Measurements from ENCODE around the gene VGLL1. TPM values are rescaled to one million over a fixed set of nuclear protein-coding genes. Genes with fewer than 3 reads are reported as not detected.

VGLL1 gene
- polyA plus RNA-seq, 3 donors = not detected

DNA sequence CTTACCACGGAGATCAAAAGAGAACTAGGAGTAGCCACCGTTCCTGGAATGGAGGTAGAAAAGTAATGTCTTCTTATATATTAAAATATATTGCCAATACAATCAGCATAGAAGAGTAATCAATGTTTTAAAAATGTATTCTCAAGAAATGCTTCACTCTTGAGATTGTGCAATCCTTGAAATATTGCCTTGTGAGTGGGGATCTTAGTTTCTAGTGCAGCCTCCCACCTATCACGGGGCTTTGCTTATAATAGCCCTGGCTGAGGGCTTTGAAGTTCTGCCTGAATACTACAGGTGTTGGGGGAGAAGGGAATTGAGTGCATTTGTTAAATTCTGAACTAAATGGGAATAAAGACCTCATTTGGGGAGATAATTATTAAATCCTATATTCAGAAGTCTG, 55.5 kb downstream of the VGLL1 start:
- Histone ChIP-seq H3K27ac (ENCODE audit: low read depth in 1 of 2, low read length in 2 of 2) (no peak overlapping the region), H4K20me1 (ENCODE audit: insufficient read depth, low read length) (no peaks in the 10 kb centered on the region), H3K4me2 (replicated peaks; ENCODE audit: extremely low read depth, low read length, poor library complexity, severe bottlenecking) (no peak overlapping the region), H2AFZ (ENCODE audit: insufficient read depth, low read depth, low read length, poor library complexity, severe bottlenecking) (no peak overlapping the region), H3K79me2 (ENCODE audit: insufficient read depth, low read length) (no peaks in the 10 kb centered on the region), H3K27me3 (ENCODE audit: control insufficient read depth in 2 of 2, insufficient read depth in 2 of 2, low read length in 2 of 2) (peaks cover 0 to 4% of the 10 kb centered on the region in 2 donors), H3K36me3 (replicated peaks in 1 of 2; ENCODE audit: control insufficient read depth in 1 of 2, insufficient read depth in 2 of 2, low read length in 2 of 2) (no peaks in the 10 kb centered on the region), H3K4me1 (ENCODE audit: control insufficient read depth in 1 of 2, insufficient read depth in 2 of 2, low read length in 2 of 2) (no peaks in the 10 kb centered on the region), H3K4me3 (replicated peaks in 1 of 3; ENCODE audit: low read depth in 2 of 3, low read length in 3 of 3) (no peak overlapping the region), H3K9ac (ENCODE audit: insufficient read depth, low read length, poor library complexity, severe bottlenecking) (no peak overlapping the region), H3K9me3 (replicated peaks in 1 of 2; ENCODE audit: control insufficient read depth in 1 of 2, insufficient read depth in 1 of 2, low read length in 2 of 2) (no peaks in the 10 kb centered on the region)
- Mint-ChIP-seq H3K4me3 (no peak overlapping the region), H3K4me1 (peaks cover 5% of the 10 kb centered on the region), H3K9me3 (no peaks in the 10 kb centered on the region), H3K27me3 (ENCODE audit: low read depth in 3 of 3) (peaks cover 0 to 2% (median 0%) of the 10 kb centered on the region in 3 donors), H3K36me3 (no peaks in the 10 kb centered on the region), H3K27ac (peak overlapping the region in 1 of 7 donors; percentile 63)
- intact Hi-C loops (cut with micrococcal nuclease) = no loop called here
- no peak for DNase-seq
- TF ChIP-seq, protein P1, sequence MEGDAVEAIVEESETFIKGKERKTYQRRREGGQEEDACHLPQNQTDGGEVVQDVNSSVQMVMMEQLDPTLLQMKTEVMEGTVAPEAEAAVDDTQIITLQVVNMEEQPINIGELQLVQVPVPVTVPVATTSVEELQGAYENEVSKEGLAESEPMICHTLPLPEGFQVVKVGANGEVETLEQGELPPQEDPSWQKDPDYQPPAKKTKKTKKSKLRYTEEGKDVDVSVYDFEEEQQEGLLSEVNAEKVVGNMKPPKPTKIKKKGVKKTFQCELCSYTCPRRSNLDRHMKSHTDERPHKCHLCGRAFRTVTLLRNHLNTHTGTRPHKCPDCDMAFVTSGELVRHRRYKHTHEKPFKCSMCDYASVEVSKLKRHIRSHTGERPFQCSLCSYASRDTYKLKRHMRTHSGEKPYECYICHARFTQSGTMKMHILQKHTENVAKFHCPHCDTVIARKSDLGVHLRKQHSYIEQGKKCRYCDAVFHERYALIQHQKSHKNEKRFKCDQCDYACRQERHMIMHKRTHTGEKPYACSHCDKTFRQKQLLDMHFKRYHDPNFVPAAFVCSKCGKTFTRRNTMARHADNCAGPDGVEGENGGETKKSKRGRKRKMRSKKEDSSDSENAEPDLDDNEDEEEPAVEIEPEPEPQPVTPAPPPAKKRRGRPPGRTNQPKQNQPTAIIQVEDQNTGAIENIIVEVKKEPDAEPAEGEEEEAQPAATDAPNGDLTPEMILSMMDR (IDR thresholded peaks at IDR 0.05) = no peak
- WGBS (ENCODE audit: insufficient coverage) = no CpG with 5 or more reads among the region's 3 CpGs

DNA sequence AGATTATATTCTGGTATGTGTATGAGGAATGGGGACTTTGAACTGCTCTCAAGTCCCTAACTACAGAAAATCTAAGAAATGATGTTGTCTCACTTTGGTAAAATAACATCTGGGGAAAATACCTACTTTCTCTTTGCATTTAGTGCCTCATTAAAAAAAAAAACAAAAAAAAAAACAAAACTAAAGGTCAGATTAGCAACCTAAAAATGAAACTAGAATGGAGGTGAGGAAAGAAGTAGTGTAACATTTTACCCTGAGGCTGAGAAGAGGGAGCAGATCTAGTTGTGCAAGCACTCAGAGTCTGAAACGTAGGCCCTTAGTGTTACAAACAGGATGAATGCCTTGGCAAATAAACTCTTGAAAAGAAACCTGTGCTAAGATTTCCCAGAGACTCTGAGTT, 56.0 kb downstream of the VGLL1 start:
- no peak for DNase-seq
- H3K4me3 Mint-ChIP-seq = no peak overlapping the region

More for the DNA sequence above, 56.0 kb downstream of the VGLL1 start:
- intact Hi-C loops (cut with micrococcal nuclease) = no loop called here
- Histone ChIP-seq H3K36me3 (replicated peaks in 1 of 2; ENCODE audit: control insufficient read depth in 1 of 2, insufficient read depth in 2 of 2, low read length in 2 of 2) (no peaks in the 10 kb centered on the region), H2AFZ (ENCODE audit: insufficient read depth, low read depth, low read length, poor library complexity, severe bottlenecking) (no peak overlapping the region), H3K9ac (ENCODE audit: insufficient read depth, low read length, poor library complexity, severe bottlenecking) (no peak overlapping the region), H3K4me3 (replicated peaks in 1 of 3; ENCODE audit: low read depth in 2 of 3, low read length in 3 of 3) (no peak overlapping the region), H3K4me2 (replicated peaks; ENCODE audit: extremely low read depth, low read length, poor library complexity, severe bottlenecking) (no peak overlapping the region), H3K27me3 (ENCODE audit: control insufficient read depth in 2 of 2, insufficient read depth in 2 of 2, low read length in 2 of 2) (peaks cover 0 to 4% of the 10 kb centered on the region in 2 donors), H3K9me3 (replicated peaks in 1 of 2; ENCODE audit: control insufficient read depth in 1 of 2, insufficient read depth in 1 of 2, low read length in 2 of 2) (no peaks in the 10 kb centered on the region), H3K27ac (ENCODE audit: low read depth in 1 of 2, low read length in 2 of 2) (no peak overlapping the region), H3K79me2 (ENCODE audit: insufficient read depth, low read length) (no peaks in the 10 kb centered on the region), H3K4me1 (ENCODE audit: control insufficient read depth in 1 of 2, insufficient read depth in 2 of 2, low read length in 2 of 2) (no peaks in the 10 kb centered on the region), H4K20me1 (ENCODE audit: insufficient read depth, low read length) (no peaks in the 10 kb centered on the region)
- Mint-ChIP-seq H3K36me3 (no peaks in the 10 kb centered on the region), H3K27me3 (ENCODE audit: low read depth in 3 of 3) (peaks cover 0 to 2% (median 0%) of the 10 kb centered on the region in 3 donors), H3K9me3 (no peaks in the 10 kb centered on the region), H3K27ac (no peak overlapping the region), H3K4me1 (peaks cover 5% of the 10 kb centered on the region)
- TF ChIP-seq, protein P1 (IDR thresholded peaks at IDR 0.05) = no peak
- no CpG with 5 or more reads among the region's 1 CpG for WGBS (ENCODE audit: insufficient coverage)

Data from CD14-positive monocyte (primary cell).